22Rv1 (cell line): ENCODE results near the gene UGT1A6.

Experiments used
- ZFX ChIP-seq: fragments of 450-650 bp; IDR thresholded peaks from 2 replicates; pipeline ENCODE4 v1.6.1; 2017; ENCODE audit warnings: antibody characterized with exemption, borderline replicate concordance
- TF ChIP-seq, protein P1 (sequence below): fragments of 450-650 bp; IDR thresholded peaks from 2 replicates; pipeline ENCODE4 v1.5.1; 2017; ENCODE audit warnings: mild to moderate bottlenecking

DNA sequence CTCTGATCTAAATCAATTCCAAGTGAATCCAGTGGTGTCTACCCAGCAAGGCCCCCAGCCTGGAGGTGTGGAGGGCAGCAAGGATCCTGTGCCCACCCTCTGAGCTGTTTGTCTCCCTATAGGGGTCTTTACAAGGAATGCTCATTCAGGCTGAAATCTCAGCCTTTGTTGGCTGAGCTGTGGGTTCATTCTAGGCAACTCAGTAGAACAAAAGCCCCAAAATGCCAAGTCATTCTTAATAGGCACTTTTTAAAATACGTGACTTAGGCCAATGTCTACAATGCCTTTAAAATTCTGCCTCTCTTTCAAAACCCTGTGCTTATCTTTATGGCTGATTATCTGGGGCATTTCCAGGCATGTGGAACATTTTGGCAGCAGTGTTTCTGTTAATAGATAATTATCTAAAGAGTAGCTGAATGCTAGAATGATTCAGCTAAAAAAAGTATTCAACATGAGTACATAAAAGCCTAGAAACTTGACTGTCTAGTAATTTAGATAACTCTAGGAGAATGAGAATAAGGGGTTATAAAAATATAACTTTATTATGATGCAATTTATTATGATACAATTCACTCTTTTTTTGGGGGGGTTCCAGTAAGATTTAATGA lies 7.4 kb downstream of the UGT1A6 start:
- no peak for TF ChIP-seq ZFX
- TF ChIP-seq, protein P1, sequence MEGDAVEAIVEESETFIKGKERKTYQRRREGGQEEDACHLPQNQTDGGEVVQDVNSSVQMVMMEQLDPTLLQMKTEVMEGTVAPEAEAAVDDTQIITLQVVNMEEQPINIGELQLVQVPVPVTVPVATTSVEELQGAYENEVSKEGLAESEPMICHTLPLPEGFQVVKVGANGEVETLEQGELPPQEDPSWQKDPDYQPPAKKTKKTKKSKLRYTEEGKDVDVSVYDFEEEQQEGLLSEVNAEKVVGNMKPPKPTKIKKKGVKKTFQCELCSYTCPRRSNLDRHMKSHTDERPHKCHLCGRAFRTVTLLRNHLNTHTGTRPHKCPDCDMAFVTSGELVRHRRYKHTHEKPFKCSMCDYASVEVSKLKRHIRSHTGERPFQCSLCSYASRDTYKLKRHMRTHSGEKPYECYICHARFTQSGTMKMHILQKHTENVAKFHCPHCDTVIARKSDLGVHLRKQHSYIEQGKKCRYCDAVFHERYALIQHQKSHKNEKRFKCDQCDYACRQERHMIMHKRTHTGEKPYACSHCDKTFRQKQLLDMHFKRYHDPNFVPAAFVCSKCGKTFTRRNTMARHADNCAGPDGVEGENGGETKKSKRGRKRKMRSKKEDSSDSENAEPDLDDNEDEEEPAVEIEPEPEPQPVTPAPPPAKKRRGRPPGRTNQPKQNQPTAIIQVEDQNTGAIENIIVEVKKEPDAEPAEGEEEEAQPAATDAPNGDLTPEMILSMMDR: no peak
